Loucy (cell line): Measurements from ENCODE around the gene SPTLC3.

Experiments
- H2AFZ ChIP-seq: fragments of 200-600 bp; sonication (generic); 2 replicates; pipeline ENCODE4 v1.6.0; 2016; ENCODE audit warnings: antibody characterized with exemption, mild to moderate bottlenecking, low read length, moderate library complexity
- H3F3A ChIP-seq: fragments of 200-600 bp; 2 replicates; pipeline ENCODE4 v1.6.0; 2016; ENCODE audit warnings: antibody characterized with exemption, low read depth, mild to moderate bottlenecking
- H3K27me3 ChIP-seq: fragments of 200-600 bp; sonication (generic); 2 replicates; pipeline ENCODE4 v1.6.1; 2014; ENCODE audit warnings: low read length, mild to moderate bottlenecking; ENCODE audit not compliant: insufficient read depth, poor library complexity, severe bottlenecking
- H3K36me3 ChIP-seq: fragments of 200-600 bp; sonication (generic); 2 replicates; pipeline ENCODE4 v1.6.1; 2016; ENCODE audit warnings: low read length; ENCODE audit not compliant: insufficient read depth
- H3K4me1 ChIP-seq: fragments of 200-600 bp; sonication (generic); 2 replicates; pipeline ENCODE4 v1.5.1; 2014; ENCODE audit warnings: low read length, mild to moderate bottlenecking; ENCODE audit not compliant: insufficient read depth, poor library complexity, severe bottlenecking
- H3K4me2 ChIP-seq: fragments of 200-600 bp; sonication (generic); 2 replicates; pipeline ENCODE4 v1.6.0; 2014; ENCODE audit warnings: antibody characterized with exemption, low read length, low read depth, mild to moderate bottlenecking; ENCODE audit not compliant: poor library complexity, severe bottlenecking
- H3K4me3 ChIP-seq: fragments of 200-600 bp; sonication (generic); 2 replicates; pipeline ENCODE4 v1.5.1; 2014; ENCODE audit warnings: low read length, mild to moderate bottlenecking, mixed read lengths; ENCODE audit not compliant: poor library complexity, severe bottlenecking
- H3K79me2 ChIP-seq: fragments of 200-600 bp; sonication (generic); 2 replicates; pipeline ENCODE4 v1.6.1; 2014; ENCODE audit warnings: low read length; ENCODE audit not compliant: insufficient read depth
- H3K9ac ChIP-seq: fragments of 200-600 bp; sonication (generic); 2 replicates; pipeline ENCODE4 v1.6.0; 2014; ENCODE audit warnings: mild to moderate bottlenecking, low read depth, low read length, moderate library complexity; ENCODE audit not compliant: poor library complexity, severe bottlenecking
- H3K9me2 ChIP-seq: fragments of 200-600 bp; sonication (generic); replicated peaks from 2 replicates; pipeline ENCODE4 v1.6.1; 2016; ENCODE audit warnings: low read depth, low read length, mixed read lengths
- H3K9me3 ChIP-seq: fragments of 200-600 bp; sonication (generic); 2 replicates; pipeline ENCODE4 v1.6.1; 2014; ENCODE audit warnings: mild to moderate bottlenecking, antibody characterized with exemption, low read length, low read depth; ENCODE audit not compliant: insufficient read depth
- H4K20me1 ChIP-seq: fragments of 200-600 bp; sonication (generic); 2 replicates; pipeline ENCODE4 v1.6.0; 2014; ENCODE audit warnings: antibody characterized with exemption, low read length, mild to moderate bottlenecking; ENCODE audit not compliant: insufficient read depth, poor library complexity, severe bottlenecking
- EZH2phosphoT487 ChIP-seq: fragments of 200-600 bp; IDR thresholded peaks from 2 replicates; pipeline ENCODE4 v1.6.1; 2018; ENCODE audit warnings: antibody characterized with exemption, mild to moderate bottlenecking, moderate library complexity, borderline replicate concordance
- TF ChIP-seq, protein P1 (sequence below): fragments of 200-600 bp; sonication (generic); conservative IDR thresholded peaks from 2 replicates; pipeline ENCODE4 v1.5.1; 2014; ENCODE audit warnings: mild to moderate bottlenecking, antibody characterized with exemption, low read length

Gene SPTLC3

DNA sequence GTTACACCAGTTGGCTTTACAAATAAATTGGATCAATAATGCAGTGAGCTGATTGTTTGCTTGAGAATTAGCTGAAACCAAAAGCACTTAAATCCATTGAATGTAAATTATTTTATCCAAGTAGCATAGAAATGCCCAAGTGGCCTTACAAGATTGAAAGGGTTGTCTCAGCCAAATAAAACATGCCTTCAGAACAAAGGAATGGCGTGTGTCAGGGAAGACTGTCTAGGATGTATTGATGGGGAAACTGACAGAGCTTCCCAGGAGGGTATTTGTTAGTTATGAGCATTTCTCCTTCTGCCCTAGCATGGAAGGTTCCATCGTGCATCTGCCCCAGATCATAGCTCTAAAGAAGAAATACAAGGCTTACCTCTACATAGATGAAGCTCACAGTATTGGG is 108.4 kb downstream of the SPTLC3 start:
- H3F3A ChIP-seq = no peaks in the 10 kb centered on the region
- H3K9ac ChIP-seq = no peak overlapping the region
- no peak overlapping the region for H3K4me3 ChIP-seq
- no peaks in the 10 kb centered on the region for H3K27me3 ChIP-seq
- H3K4me1 ChIP-seq = no peaks in the 10 kb centered on the region
- TF ChIP-seq, protein P1, sequence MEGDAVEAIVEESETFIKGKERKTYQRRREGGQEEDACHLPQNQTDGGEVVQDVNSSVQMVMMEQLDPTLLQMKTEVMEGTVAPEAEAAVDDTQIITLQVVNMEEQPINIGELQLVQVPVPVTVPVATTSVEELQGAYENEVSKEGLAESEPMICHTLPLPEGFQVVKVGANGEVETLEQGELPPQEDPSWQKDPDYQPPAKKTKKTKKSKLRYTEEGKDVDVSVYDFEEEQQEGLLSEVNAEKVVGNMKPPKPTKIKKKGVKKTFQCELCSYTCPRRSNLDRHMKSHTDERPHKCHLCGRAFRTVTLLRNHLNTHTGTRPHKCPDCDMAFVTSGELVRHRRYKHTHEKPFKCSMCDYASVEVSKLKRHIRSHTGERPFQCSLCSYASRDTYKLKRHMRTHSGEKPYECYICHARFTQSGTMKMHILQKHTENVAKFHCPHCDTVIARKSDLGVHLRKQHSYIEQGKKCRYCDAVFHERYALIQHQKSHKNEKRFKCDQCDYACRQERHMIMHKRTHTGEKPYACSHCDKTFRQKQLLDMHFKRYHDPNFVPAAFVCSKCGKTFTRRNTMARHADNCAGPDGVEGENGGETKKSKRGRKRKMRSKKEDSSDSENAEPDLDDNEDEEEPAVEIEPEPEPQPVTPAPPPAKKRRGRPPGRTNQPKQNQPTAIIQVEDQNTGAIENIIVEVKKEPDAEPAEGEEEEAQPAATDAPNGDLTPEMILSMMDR = no peak
- no peak for TF ChIP-seq EZH2phosphoT487
- H3K9me3 ChIP-seq = no peaks in the 10 kb centered on the region
- no peak overlapping the region for H3K4me2 ChIP-seq
- H3K36me3 ChIP-seq = no peaks in the 10 kb centered on the region
- H2AFZ ChIP-seq = no peak overlapping the region
- H3K79me2 ChIP-seq = no peaks in the 10 kb centered on the region
- H3K9me2 ChIP-seq = no peaks in the 10 kb centered on the region
- no peaks in the 10 kb centered on the region for H4K20me1 ChIP-seq

DNA sequence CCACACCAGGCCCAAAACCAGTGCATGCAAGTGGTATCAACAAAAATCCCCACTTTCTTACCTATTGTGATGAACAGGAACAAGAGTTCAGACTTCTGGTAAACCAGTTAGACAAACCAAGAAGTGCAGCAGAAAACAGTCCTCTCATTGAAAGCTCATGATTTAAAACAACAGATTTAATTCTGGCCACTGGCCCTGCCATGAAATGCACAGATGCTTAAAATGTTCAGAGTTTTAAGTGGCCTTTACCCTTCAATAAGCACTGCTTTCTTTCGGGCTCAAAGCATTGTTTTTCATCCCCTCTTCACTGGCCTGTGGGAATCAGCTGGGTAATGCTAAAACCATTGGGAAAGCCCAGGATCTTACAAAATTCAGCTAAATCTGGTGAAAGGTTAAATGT is 109.9 kb downstream of the SPTLC3 start:
- no peaks in the 10 kb centered on the region for H3K9me3 ChIP-seq
- H3K27me3 ChIP-seq = no peaks in the 10 kb centered on the region
- H3K79me2 ChIP-seq = no peaks in the 10 kb centered on the region
- H3K9me2 ChIP-seq = no peaks in the 10 kb centered on the region
- H4K20me1 ChIP-seq = no peaks in the 10 kb centered on the region
- H3K4me3 ChIP-seq = no peak overlapping the region
- no peak overlapping the region for H3K4me2 ChIP-seq
- no peaks in the 10 kb centered on the region for H3F3A ChIP-seq
- no peak overlapping the region for H3K9ac ChIP-seq
- no peak for TF ChIP-seq EZH2phosphoT487
- TF ChIP-seq, protein P1 = no peak
- no peaks in the 10 kb centered on the region for H3K4me1 ChIP-seq
- no peaks in the 10 kb centered on the region for H3K36me3 ChIP-seq
- H2AFZ ChIP-seq = no peak overlapping the region

DNA sequence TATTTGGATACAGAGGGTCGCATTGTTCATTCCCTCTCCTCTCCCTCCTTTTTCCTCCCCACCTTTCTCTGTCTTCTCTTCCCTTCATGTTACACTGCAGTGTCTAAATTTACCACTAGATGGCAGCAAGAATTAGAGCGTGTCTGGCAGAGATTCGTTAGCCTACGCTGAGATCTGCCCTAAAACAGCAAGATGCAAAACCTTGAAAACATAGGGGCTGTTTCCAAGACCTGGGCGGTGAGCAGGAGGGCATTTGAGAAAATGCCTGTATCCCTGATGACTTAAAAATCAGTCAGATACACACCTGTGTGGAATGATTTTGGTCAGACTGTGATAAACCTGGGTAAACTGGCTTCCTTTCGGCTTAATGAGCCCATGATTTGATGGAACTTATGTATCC is 110.8 kb downstream of the SPTLC3 start:
- H3K9me3 ChIP-seq = no peaks in the 10 kb centered on the region
- H3K27me3 ChIP-seq = no peaks in the 10 kb centered on the region
- no peaks in the 10 kb centered on the region for H3K4me1 ChIP-seq
- no peak overlapping the region for H3K4me3 ChIP-seq
- H3K36me3 ChIP-seq = no peaks in the 10 kb centered on the region
- H3K4me2 ChIP-seq = no peak overlapping the region
- H3K9ac ChIP-seq = no peak overlapping the region
- H3K9me2 ChIP-seq = no peaks in the 10 kb centered on the region
- no peaks in the 10 kb centered on the region for H3K79me2 ChIP-seq
- H2AFZ ChIP-seq = no peak overlapping the region
- TF ChIP-seq EZH2phosphoT487 = no peak
- TF ChIP-seq, protein P1 = peak; percentile 97
- no peaks in the 10 kb centered on the region for H3F3A ChIP-seq
- H4K20me1 ChIP-seq = no peaks in the 10 kb centered on the region
